Middle frontal gyrus (tissue), 1 donor: Measurements from ENCODE around the gene SPHKAP.
"Not testable (repeated sequence)": the region's sequence is repeated elsewhere in the genome, so short reads cannot be mapped to it uniquely, and the experiment has no call there.

Experiments
- DNase-seq: peaks from one replicate; pipeline ENCODE4 v3.0.0-alpha.2; 2015; ENCODE audit warnings: low spot score; ENCODE audit errors: extremely low spot score

SPHKAP gene, protein sequence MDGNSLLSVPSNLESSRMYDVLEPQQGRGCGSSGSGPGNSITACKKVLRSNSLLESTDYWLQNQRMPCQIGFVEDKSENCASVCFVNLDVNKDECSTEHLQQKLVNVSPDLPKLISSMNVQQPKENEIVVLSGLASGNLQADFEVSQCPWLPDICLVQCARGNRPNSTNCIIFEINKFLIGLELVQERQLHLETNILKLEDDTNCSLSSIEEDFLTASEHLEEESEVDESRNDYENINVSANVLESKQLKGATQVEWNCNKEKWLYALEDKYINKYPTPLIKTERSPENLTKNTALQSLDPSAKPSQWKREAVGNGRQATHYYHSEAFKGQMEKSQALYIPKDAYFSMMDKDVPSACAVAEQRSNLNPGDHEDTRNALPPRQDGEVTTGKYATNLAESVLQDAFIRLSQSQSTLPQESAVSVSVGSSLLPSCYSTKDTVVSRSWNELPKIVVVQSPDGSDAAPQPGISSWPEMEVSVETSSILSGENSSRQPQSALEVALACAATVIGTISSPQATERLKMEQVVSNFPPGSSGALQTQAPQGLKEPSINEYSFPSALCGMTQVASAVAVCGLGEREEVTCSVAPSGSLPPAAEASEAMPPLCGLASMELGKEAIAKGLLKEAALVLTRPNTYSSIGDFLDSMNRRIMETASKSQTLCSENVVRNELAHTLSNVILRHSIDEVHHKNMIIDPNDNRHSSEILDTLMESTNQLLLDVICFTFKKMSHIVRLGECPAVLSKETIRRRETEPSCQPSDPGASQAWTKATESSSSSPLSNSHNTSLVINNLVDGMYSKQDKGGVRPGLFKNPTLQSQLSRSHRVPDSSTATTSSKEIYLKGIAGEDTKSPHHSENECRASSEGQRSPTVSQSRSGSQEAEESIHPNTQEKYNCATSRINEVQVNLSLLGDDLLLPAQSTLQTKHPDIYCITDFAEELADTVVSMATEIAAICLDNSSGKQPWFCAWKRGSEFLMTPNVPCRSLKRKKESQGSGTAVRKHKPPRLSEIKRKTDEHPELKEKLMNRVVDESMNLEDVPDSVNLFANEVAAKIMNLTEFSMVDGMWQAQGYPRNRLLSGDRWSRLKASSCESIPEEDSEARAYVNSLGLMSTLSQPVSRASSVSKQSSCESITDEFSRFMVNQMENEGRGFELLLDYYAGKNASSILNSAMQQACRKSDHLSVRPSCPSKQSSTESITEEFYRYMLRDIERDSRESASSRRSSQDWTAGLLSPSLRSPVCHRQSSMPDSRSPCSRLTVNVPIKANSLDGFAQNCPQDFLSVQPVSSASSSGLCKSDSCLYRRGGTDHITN (N-terminal part only)

DNA sequence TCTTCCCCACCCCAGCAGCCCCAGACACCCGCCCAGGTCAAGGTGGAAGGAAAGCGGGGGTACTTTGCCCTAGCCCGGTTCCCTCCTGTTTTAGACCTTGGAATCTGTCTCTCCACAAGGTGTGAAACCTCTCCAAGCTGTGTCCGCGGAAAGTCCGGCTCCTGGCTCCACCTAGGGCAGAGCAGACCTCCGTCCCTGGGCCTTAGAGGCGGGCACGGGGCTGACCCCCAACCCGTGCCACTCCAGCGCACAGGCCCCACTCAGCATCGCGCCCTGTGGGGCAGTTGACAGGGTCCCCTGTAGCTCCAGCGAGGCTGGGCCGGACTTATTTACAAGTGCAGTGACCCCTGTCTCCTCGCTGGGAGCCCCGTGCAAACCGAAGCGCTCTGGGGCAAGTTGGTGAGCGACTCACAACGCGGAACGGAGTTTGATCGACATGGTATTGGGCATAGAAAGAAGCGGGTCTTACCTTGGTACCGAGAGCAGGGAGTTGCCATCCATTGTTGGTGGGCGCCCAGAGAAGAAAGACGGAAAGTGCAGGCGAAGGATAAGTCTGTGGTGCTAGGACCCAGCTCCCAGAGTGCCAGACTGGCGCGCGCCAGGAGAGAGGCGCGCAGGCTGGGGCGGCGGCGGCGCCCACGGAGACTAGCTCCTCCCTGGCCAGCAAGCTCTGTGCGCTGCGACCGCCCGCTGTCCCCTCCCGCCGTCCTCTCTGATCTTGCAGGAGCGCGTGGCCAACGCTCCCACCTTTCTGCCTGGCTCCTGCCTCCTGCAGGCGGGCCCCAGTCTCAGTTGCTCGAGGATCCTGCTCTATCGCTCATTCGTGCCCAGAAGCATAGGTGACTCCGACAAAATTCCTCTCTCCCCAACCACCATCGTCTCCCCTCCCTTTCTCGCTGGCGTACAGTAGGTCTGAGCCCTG, at the start of gene SPHKAP:
Gene SPHKAP, minus strand, starts transcription at position 590 of the 922 bp plus-strand sequence. Its CDS starts 89 bp downstream, at position 501.
- no peak for DNase-seq

- DNase-seq = no peak
These were observed 46.0 kb upstream of the SPHKAP start for GRCh38 chr2:228227466-228227865.

DNA sequence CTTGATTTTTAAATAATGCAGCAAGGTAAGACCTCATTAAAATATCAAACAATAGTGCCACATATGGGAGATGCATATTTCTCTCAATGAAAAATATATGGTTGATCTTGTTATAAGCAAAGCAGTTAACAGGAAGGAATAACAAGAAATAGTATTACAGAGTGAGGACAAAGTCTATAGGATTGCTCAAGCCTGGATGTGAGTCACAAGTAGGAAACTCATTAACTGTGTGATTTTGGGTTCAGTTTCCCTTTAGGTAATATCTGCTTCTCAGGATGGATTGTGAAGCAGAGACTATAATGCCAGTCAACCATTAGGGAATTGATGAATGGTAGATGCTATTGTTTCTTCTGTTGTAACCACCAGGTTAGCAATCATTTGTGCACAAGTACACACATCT, 42.9 kb upstream of the SPHKAP start:
- DNase-seq = no peak

DNA sequence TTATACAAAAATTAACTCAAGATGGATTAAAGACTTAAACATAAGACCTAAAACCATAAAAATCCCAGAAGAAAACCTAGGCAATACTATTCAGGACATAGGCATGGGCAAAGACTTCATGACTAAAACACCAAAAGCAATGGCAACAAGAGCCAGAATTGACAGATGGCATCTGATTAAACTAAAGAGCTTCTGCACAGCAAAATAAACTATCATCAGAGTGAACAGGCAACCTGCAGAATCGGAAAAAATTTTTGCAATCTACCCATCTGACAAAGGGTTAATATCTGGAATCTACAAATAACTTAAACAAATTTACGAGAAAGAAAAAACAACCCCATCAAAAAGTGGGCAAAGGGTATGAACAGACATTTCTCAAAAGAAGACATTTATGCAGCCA, 37.1 kb upstream of the SPHKAP start:
- DNase-seq = not testable (repeated sequence)

DNA sequence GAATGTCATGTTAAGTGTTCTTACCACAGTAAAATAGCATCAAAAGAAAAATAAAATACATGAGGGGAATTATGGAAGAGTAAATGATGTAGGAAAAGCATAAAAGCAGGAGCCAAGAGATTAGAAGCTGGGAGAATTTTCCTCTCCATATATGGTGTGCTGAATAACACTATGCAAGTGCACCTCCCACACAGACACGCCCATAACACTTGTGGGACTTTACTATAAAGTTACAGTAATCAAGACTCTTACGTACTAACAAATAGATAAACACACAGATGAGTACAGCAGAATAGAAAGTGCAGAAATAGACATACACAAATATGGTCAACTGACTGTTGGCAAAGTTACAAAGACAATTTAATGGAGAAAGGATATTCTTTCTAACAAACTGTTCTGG, 16.0 kb upstream of the SPHKAP start:
- DNase-seq = no peak

DNA sequence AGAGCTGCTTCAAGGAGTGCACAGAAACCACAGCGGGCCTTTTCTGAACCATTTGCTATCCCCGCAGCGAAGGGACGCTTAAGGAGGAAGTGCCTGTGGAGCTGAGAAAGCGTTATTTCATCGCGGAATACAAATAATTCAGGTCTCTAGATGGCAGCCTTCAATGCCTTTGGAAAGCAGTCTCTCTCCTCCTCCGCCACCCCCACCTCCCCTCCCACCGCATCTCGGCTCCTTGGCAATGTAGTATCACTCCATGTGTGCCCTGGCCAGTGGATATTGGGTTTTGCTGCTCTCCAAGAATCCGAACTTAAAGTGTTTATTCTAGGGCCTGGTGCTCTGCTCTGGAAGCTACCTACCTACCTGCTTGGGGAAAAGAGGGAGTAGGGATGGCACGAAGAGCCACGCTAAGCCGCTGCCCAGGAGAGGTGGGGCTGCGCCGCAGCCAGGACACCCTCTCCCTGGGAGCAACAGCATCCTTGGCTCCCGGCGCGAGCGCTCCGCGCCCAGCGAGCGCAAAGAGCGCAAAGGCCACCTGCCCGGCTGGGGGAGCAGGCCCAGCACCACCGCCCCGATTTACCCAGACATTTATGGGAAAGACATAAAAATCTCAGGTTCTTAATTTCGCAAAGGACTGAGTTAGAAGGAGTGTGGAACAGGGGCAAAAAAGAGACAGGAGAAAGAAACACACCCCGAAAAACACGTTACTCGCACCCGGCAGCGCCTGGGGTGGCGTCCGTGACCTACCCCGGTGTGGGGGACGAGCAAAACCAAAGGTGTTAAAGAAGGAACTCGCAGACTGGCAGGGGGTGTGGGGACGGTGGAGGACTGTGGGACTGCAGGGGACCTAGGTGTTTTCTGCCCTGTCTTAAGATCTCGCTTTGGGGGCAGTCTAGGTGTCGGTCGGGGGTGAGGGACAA, 1.0 kb downstream of the SPHKAP start:
- no peak for DNase-seq

DNA sequence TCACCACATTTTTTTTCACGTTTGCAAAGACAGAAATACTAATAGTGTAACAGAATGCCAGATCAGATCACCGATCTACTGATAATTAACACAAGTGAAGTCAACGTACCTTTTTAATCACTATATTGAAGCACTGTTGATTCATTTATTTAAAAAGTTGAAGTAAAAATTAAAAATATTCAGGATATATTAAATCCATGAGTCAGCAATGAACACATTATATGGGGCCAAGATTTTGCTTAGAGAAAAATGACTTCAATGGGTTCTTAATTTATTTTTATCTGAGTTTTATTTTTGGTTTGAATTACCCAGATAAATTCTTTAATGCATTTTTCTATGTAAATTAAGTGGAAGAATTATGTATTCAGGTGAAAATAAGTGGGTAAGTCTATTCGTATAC, 14.2 kb downstream of the SPHKAP start:
- DNase-seq = no peak

DNA sequence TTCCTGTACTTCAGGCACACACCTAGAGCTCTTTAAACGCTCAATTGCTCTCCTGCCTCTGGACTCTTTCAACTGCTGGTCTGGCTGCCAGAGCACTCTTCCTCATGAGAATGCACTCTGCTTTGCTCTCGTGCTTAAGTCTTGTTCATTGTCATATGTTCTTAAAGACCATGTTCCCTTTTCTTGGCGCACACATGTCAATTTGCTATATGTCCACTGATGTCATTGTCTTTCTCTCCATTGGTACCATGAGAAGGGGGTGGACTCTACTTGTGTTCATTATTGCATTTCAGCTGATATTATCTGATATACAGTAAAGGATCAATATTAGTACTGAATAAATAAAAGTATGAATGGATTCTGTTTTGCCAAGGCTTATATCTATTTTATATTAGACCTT, 16.8 kb downstream of the SPHKAP start:
- DNase-seq = no peak

- no peak for DNase-seq
These were observed 23.6 kb downstream of the SPHKAP start for GRCh38 chr2:228157841-228158240.

- DNase-seq = no peak
These were observed 36.5 kb downstream of the SPHKAP start for GRCh38 chr2:228144961-228145360.

- no peak for DNase-seq
These were observed 40.5 kb downstream of the SPHKAP start for GRCh38 chr2:228140934-228141528.

DNA sequence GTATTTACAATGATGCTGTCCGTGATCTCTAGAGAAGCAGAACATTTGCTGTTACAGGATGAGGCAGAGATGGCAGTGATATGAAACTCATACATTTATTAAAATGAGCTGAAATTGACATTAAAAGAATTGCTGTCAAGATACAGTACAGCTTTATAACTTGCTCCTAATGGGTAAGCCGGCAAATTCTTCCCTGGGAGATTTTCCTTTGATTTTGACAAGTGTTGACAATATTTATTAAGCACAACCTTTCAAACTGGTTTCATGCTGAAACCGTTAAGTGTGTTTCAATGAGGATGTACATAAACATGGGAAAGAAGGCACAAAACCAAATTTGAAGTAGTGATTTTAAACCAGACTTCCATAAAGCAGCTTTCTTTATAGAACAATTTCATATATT, 45.5 kb downstream of the SPHKAP start:
- no peak for DNase-seq

DNA sequence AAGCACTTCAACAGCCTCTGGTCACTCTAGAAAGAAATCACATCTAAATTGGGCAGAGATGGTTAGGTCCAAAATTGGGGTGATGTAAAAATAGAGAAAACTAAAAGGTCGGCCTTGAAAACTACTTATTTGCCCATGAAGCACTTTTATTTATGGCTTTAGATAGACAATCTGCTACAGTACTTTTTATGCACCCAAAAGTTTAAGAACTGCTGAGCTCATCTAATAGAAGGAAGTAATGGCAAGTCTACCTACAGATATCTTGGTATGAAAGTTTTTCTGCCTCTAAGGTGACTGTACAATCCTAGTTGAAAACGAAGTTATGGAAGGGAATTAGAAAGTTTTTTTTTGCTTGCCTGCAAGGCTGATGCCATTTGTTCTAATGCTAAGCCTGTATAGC, 46.2 kb downstream of the SPHKAP start:
- no peak for DNase-seq

- DNase-seq = no peak
These were observed 49.7 kb downstream of the SPHKAP start for GRCh38 chr2:228131833-228132232.

DNA sequence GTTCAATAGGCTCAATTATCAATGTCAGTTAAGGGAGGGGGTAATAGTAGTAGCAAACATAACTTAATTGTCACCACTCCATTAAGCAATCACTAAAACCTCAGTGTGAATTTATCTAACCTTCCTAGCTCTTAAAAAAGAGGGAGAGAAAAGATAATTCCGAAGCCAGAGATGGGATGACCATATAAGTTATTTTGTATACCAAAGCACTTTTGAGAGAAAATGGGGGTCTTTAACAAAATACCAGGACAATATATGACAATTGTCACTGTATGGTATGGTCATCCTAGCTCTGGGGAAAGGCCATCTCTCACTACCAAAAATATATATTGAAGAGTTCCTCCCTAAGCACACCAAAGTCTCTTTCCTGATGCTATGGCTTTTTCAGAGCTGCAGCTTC, 55.1 kb downstream of the SPHKAP start:
- no peak for DNase-seq

GRCh38 chr2:228118940-228119339, 62.5 kb downstream of the SPHKAP start:
- DNase-seq = no peak

DNA sequence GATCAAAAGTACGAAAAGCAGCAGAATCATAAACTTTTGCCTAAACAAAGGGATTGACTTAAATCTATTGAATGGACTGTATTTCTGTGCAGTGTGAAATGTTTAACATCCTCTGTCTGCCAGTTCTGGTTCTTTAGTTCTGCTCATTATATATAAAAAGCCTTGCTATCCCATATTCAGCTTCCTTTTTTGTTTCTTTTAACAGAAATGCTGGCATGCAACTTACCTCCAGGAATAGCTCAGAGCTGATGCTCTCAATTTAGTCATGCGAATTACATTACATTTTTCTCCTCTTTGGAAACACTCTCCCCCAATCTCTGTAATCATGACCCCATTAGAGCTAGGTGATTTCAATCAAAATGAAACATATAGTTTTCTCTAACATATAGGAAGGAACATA, 73.6 kb downstream of the SPHKAP start:
- no peak for DNase-seq

DNA sequence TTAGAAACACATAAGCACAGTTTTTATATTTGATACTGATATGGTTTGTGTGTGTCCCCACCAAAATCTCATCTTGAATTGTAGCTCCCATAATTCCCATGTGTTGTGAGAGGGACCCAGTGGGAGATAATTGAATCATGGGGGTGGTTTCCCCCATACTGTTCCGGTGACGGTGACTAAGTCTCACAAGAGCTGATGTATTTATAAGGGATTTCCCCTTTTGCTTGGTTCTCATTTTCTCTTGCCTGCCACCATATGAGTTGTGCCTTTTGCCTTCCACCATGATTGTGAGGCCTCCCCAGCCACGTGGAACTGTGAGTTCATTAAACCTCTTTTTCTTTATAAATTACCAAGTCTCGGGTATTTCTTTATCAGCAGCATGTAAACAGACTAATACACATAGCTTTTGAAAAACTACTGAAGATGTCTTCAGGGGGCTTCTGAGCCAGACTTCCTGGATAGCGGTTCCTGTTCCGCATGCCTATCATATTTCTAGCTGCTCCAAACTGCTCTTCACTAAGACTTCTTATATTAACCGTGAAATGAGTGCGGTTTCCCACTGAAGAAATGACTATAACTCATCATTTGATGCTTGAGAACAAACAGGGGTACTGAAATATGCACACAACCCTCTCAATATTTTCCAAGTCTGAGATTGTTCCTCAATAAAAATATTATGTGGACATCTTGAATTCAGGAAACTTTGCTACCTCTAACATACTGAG, 75.8 kb downstream of the SPHKAP start:
- no peak for DNase-seq
